ENCODE data around the gene MAST1. TPM values are rescaled to one million over a fixed set of nuclear protein-coding genes. Genes with fewer than 3 reads are reported as not detected.

Gene MAST1
- total RNA-seq, 1 experiment from 2014 or later: 28.9 TPM

GRCh38 chr19:12792051-12792852 lies 46.1 kb upstream of the MAST1 start:
- peak overlapping the region; percentile 77 to 84 for H3K4me3 ChIP-seq (replicated peaks in 1 of 2; ENCODE audit: low read depth in 1 of 2, low read length in 2 of 2)
- TF ChIP-seq POLR2AphosphoS5 (IDR thresholded peaks at IDR 0.05; ENCODE audit: low read depth, low read length): peak; percentile 59; the same call in 1 of the 2 replicates
- no peak for TF ChIP-seq SIN3A (IDR thresholded peaks at IDR 0.05; ENCODE audit: low read depth)
- TF ChIP-seq ZNF274 (IDR thresholded peaks at IDR 0.05; ENCODE audit: low read depth, low read length): no peak
- TF ChIP-seq POLR2A (IDR thresholded peaks at IDR 0.05; ENCODE audit: borderline replicate concordance, extremely low read depth, insufficient read depth, insufficient read length): peak; percentile 3
- TF ChIP-seq ZFX (IDR thresholded peaks at IDR 0.05): peak; percentile 9; the same call in 1 of the 2 replicates
- no peak for TF ChIP-seq MAX (IDR thresholded peaks at IDR 0.05)
- TF ChIP-seq TCF7L2 (IDR thresholded peaks at IDR 0.05; ENCODE audit: borderline replicate concordance, extremely low read depth, insufficient read depth, insufficient read length): peak; percentile 85
- no peak for TF ChIP-seq CEBPB (IDR thresholded peaks at IDR 0.05; ENCODE audit: low read depth)
- TF ChIP-seq, protein P1, sequence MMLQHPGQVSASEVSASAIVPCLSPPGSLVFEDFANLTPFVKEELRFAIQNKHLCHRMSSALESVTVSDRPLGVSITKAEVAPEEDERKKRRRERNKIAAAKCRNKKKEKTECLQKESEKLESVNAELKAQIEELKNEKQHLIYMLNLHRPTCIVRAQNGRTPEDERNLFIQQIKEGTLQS (IDR thresholded peaks at IDR 0.05): no peak
- TF ChIP-seq JUND (IDR thresholded peaks at IDR 0.05): no peak
- no peak for TF ChIP-seq ELF1 (IDR thresholded peaks at IDR 0.05; ENCODE audit: borderline replicate concordance, low read depth)
- no peak for TF ChIP-seq EZH2 (IDR thresholded peaks at IDR 0.05)
- peak; percentile 5 for TF ChIP-seq YY1 (IDR thresholded peaks at IDR 0.05; ENCODE audit: extremely low read depth, insufficient replicate concordance, low read depth, low read length)
- POLR2A ChIA-PET: interaction anchor here (0.6 to 6.7 kb wide), 18 partner anchors 8 to 127 kb away, joined by 3 to 172 read pairs (median 5); partner anchors contain the start of genes DHPS, HOOK2, PRDX2 and RNASEH2A
- H3K9me2 ChIP-seq (ENCODE audit: insufficient read depth): no peaks in the 10 kb centered on the region
- no peak for DNase-seq (ENCODE audit: low read depth, low spot score)
- no peak overlapping the region for H2AFZ ChIP-seq (ENCODE audit: low read depth, low read length, poor library complexity, severe bottlenecking)
- H3K9me3 ChIP-seq (ENCODE audit: control insufficient read depth in 1 of 2, insufficient read depth in 1 of 2, low read depth in 1 of 2, low read length in 2 of 2): no peaks in the 10 kb centered on the region
- intact Hi-C loops (cut with micrococcal nuclease): loop anchor here (2.0 kb wide), 1 partner anchor 13 kb away; no protein-coding TSS in a partner anchor
- peak overlapping the region; percentile 93 for H3K9ac ChIP-seq (ENCODE audit: low read length)
- H3K27ac ChIP-seq (ENCODE audit: low read depth, low read length): peak overlapping the region; percentile 96
- CTCF ChIA-PET: interaction anchor here (1.6 to 7.4 kb wide), 4 partner anchors 16 to 35 kb away, joined by 6 to 88 read pairs (median 28); partner anchors contain the start of gene HOOK2
- H3K27me3 ChIP-seq (ENCODE audit: insufficient read depth, low read length): no peaks in the 10 kb centered on the region
- H3K4me2 ChIP-seq (ENCODE audit: low read length): peak overlapping the region; percentile 99
- H3K36me3 ChIP-seq (ENCODE audit: control insufficient read depth in 1 of 2, insufficient read depth in 2 of 2, low read length in 2 of 2): no peaks in the 10 kb centered on the region
- TSS peak; percentile 78 for BruUV-seq (replicated peaks)
- RAD21 ChIA-PET (ENCODE audit: low non-redundant PET in 1 of 2, low total read pairs in 2 of 2, uncharacterized antibody in 2 of 2, unreplicated experiment in 2 of 2): interaction anchor here (1.1 to 1.4 kb wide), 5 partner anchors 14 to 26 kb away, joined by 3 to 8 read pairs (median 5); partner anchors contain the start of gene HOOK2 (in 1 of the 2)
- no peak for ATAC-seq
- H3K4me1 ChIP-seq (ENCODE audit: control insufficient read depth in 1 of 2, insufficient read depth in 2 of 2, low read length in 2 of 2): peaks cover 53 to 89% of the 10 kb centered on the region in 2 experiments
- peaks cover 19% of the 10 kb centered on the region for H3K79me2 ChIP-seq (ENCODE audit: insufficient read depth, low read length)
- H4K20me1 ChIP-seq (ENCODE audit: insufficient read depth): no peaks in the 10 kb centered on the region
